GOT3 (cell line): ENCODE measurements around the gene NPIPB9.
"Not testable (repeated sequence)": the region's sequence is repeated elsewhere in the genome, so short reads cannot be mapped to it uniquely, and the experiment has no call there.

ENCODE experiments used
- DNase-seq: peaks from one replicate; lab custom pipeline; 2025; ENCODE audit warnings: mixed read lengths; lab: John Stamatoyannopoulos, UW

Gene NPIPB9

GRCh38 chr16:28751487-28751886 lies at the start of gene NPIPB9:
NPIPB9 (plus strand) TSS chr16:28751787.
- not testable (repeated sequence) for DNase-seq

DNA sequence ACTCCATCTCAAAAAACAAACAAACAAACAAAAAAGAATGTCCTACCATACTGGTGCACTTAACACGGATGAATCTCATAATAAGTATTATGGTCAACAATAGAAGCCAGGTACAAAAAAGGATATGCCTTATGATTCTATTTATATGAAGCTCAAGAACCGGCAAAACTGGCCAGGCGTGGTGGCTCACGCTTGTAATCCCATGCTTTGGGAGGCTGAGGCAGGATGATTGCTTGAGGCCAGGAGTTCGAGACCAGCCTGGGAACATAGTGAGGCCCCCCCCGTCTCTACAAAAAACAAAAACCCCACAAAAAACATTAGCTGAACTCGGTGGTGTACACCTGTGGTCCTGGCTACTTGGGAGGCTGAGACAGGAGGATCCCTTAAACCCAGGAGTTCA lies 47.3 kb upstream of the NPIPB9 start:
- not testable (repeated sequence) for DNase-seq

- not testable (repeated sequence) for DNase-seq
These were observed 40.1 kb upstream of the NPIPB9 start, which contains the start of gene EIF3C for GRCh38 chr16:28711220-28712083. EIF3C (plus strand) TSS chr16:28711464; CDS start chr16:28711687, 223 bp downstream.

DNA sequence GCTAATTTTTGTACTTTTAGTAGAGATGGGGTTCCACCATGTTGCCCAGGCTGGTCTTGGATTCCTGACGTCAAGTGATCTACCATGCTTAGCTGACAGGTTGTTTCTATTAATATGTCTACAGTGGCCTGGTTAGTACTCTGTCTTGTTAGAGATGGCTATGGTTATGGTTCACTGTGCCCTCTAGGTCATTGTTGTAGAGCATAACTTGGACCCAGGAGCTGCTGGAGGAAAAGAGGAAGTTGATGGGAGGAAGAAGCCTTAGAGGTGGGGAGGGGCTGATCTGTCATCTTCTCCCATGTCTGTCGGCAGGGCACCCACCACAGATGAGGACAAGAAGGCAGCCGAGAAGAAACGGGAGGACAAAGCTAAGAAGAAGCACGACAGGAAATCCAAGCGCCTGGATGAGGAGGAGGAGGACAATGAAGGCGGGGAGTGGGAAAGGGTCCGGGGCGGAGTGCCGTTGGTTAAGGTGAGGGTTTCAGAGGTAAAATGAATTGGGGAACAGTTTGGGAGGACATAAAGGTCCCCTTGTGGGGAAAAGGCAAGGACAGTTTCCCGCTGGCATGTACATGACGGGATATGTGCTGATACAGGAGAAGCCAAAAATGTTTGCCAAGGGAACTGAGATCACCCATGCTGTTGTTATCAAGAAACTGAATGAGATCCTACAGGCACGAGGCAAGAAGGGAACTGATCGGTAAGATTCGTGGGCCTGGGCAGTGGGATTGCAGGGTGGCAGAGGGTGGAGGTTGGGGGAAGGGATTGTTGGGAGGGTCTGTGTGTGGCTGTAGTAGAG lies 28.5 kb upstream of the NPIPB9 start:
- DNase-seq, result not testable (repeated sequence)

- not testable (repeated sequence) for DNase-seq
These were observed 20.3 kb upstream of the NPIPB9 start for GRCh38 chr16:28731253-28731652.

- DNase-seq, result not testable (repeated sequence)
These were observed 19.0 kb upstream of the NPIPB9 start for GRCh38 chr16:28732455-28733124.

GRCh38 chr16:28739787-28740186 lies 11.8 kb upstream of the NPIPB9 start:
- DNase-seq, result not testable (repeated sequence)

GRCh38 chr16:28740631-28741030 lies 11.0 kb upstream of the NPIPB9 start:
- not testable (repeated sequence) for DNase-seq

GRCh38 chr16:28741295-28741694 lies 10.3 kb upstream of the NPIPB9 start:
- DNase-seq, result not testable (repeated sequence)

DNA sequence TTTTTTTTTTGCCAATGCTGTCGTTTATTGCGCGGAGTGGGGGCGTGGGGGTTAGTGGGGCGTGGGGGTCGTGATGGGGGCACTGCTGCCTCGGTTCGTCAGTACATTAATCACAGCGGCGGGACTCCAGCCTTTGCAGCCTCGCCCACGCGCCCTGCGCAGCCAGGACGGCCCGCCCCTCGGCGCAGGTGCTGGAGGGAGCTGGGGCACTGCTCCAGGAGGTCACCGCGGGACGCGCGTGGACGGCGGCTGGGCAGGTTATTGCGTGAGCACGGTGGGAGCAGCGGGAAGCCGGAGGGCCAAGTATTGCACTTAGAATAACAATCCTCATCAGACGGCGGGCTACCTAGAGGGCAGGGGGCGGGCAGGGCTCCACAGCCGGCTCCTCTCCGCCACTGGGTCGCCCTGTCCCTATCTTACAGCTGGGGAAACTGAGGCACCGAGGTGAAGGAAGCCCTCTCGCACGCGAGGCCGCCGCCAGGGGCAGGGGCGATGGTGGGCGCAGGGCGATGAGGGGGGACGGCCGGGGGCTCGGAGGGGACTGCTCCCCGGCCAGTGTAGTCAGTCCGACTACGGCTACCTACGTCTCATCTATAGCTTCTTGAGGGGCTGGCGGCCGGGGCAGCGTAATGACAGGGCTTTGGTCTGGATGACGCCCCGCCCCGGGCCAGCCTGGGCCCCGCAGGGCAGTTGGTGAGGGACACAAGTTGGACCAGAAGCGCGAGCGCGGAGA lies 4.8 kb upstream of the NPIPB9 start:
- DNase-seq, result not testable (repeated sequence)

GRCh38 chr16:28749997-28750465 lies 1.6 kb upstream of the NPIPB9 start:
- DNase-seq, result not testable (repeated sequence)

DNA sequence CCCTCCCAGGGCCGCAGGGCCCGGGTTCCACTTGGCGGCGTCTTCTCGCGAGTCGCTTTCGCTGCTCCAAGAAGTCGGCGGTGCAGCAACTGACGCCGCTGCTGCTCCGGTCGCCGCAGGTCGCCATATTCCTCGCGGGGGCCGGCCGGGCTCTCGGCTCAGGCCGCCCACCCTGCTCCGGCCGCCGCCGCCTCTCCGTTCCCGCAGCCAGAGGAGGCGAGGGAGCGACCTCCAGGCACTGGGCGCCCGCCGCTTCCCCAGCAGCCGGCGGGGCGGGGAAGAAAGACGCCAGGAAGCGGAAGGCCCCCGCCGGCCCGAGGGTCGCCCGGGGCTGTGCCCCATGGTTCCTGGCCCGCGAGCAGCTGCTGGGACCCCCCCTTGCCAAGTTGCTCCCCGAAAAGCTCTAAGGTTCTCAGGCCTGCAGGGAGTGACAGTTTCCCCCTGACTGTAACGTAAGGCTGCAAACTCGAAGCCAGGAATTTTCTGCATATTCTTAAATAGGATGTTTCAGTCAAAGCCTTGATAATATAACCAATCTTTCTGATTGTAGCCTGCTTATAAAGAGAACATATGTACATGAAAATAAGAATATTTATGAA lies 1.0 kb upstream of the NPIPB9 start:
- DNase-seq, result not testable (repeated sequence)

- DNase-seq, result not testable (repeated sequence)
These were observed 30.1 kb downstream of the NPIPB9 start for GRCh38 chr16:28781697-28782096.

DNA sequence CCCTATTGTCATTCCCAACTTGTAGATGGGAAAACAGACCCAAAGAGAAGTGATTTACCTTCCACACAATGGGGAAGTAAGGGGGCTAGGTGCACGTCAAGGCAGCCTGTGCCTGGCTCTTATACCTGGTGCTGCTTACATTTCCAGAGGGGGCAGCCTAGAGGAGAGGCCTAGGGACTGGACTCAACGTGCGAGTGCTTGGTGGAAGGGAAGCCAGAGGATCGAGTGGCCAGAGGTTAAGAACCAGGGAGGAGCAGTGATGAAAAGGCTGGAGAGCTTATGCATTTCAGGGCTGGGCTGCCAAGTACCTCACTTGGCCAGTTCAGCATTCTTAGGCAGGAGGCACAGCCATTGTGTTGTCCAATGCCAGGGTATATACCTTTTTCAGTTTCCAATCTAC lies 30.8 kb downstream of the NPIPB9 start:
- not testable (repeated sequence) for DNase-seq

DNA sequence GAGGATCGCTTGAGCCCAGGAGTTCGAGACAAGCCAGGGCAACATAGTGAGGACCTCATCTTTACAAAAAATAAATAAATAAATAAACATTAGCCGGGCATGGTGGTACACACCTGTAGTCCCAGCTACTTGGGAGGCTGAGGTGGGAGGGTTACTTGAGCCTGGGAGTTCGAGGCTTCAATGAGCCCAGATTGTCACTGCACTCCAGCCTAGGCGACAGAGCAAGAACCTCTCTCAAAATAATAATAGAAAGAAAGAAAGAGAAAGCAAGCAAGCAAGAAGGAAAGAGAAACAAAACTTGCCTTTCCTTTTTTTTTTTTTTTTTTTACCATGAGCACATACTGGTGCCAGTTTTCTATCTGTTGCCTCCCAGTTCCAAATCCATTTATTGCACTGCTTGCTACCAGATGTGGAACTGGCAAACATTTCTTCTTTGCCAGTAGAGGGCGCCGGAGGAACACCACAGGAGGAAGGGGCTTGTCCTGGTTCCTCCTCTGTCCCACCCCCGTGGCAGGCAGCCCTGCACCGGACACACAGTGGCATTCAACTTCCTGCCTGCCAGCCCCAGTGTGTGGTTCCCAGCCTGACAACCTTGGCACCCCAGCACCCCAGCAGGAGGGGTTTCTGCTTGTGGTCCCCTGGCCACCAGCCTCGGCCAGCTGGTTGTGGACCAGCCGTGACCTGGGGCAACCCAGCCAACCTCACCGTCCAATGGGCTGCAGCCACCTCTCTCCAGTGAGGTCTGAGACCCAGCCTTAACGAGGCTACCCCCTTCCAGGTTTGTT lies 50.8 kb downstream of the NPIPB9 start:
- not testable (repeated sequence) for DNase-seq

DNA sequence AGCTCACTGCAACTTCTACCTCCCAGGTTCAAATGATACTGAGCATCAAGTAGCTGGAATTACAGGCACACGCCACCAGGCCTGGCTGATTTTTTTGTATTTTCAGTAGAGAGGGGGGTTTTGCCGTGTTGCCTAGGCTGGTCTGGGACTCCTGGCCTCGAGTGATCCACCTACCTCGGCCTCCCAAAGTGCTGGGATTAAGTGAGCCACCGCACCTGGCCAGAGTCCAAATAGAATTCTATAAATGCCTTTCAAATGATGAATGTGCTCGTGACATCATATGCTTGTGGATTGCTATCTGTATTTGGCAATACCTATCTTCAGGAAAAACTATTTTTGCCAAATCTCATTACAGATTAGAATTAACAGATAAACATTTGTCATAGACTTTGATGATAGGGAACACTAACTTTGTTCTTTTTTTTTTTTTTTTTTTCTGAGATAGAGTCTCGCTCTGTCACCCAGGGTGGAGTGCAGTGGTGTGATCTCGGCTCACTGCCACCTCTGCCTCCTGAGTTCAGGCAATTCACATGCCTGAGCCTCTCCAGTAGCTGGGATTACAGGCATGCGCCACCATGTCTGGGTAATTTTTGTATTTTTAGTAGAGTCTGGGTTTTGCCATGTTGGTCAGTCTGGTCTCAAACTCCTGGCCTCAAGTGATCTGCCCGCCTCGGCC lies 56.0 kb downstream of the NPIPB9 start:
- not testable (repeated sequence) for DNase-seq

GRCh38 chr16:28820016-28820415 lies 68.4 kb downstream of the NPIPB9 start:
- no peak for DNase-seq

DNA sequence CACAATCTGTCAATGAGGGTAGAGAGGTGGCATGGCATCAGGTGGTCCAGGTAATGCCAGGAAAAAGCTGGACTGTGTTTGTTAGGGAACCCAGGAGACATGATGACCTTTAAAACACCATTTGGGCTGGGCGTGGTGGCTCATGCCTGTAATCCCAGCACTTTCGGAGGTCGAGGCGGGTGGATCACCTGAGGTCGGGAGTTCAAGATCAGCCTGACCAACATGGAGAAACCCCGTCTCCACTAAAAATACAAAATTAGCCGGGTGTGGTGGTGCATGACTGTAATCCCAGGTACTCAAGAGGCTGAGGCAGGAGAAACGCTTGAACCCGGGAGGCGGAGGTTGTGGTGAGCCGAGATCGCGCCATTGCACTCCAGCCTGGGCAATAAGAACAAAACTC lies 69.0 kb downstream of the NPIPB9 start:
- not testable (repeated sequence) for DNase-seq

- DNase-seq, result no peak
These were observed 70.4 kb downstream of the NPIPB9 start for GRCh38 chr16:28821874-28822519.
